HepG2 (cell line): ENCODE results near the gene UTF1. TPM values are rescaled to one million over a fixed set of nuclear protein-coding genes. Genes with fewer than 3 reads are reported as not detected.

ENCODE experiments used
- ATAC-seq: fragments of 200-7000 bp; cut with Tn5 transposase; 3 replicates; pipeline ENCODE4 v1.9.1; 2020; ENCODE audit warnings: mild to moderate bottlenecking, moderate library complexity
- BruUV-seq: library from RNA; stranded (reverse); fragments of 400-500 nt; replicated peaks from 2 replicates; lab custom pipeline; 2021; lab: Mats Ljungman, UMichigan
- CTCF ChIA-PET: fragments of 300-600 bp; formaldehyde crosslinking; extraction: SDS; loops from one replicate; lab custom pipeline; 2021; ENCODE audit warnings: low total read pairs, inconsistent platforms, low intra/inter-chr PET ratio; lab: Yijun Ruan, JAX
- POLR2A ChIA-PET: fragments of 350-600 bp; sonication (Branson Sonifier 250); formaldehyde crosslinking; loops from one replicate; lab custom pipeline; 2020; ENCODE audit warnings: antibody characterized with exemption, inconsistent platforms; lab: Yijun Ruan, JAX
- DNase-seq: peaks from one replicate; pipeline ENCODE4 v3.0.0-alpha.2; 2015; ENCODE audit warnings: low spot score
- FAIRE-seq: peaks from 3 replicates; lab custom pipeline; 2011; peaks lifted over from hg19 to GRCh38; lab: Jason Lieb, UNC
- H2AFZ ChIP-seq: one replicate; pipeline ENCODE4 v1.6.1; 2011; ENCODE audit warnings: low read length, inconsistent platforms
- H3K27ac ChIP-seq: fragments of 300-600 bp; 3 replicates; pipeline ENCODE4 v1.8.0; 2011; ENCODE audit warnings: mixed run types, mild to moderate bottlenecking, mixed read lengths, low read length, inconsistent platforms; ENCODE audit not compliant: insufficient read depth; ENCODE audit errors: extremely low read length
- H3K27me3 ChIP-seq, 2 experiments: fragments of 200-600 bp in 1 of 2; 2 replicates in 1 of 2; 3 replicates in 1 of 2; pipeline versions ENCODE4 v1.6.0 to v1.8.0; 2011; ENCODE audit warnings: low read length in 2 of 2, mild to moderate bottlenecking in 2 of 2, moderate library complexity in 2 of 2, inconsistent platforms in 1 of 2; ENCODE audit not compliant: insufficient read depth in 2 of 2, control insufficient read depth in 1 of 2
- H3K36me3 ChIP-seq, 2 experiments: fragments of 200-600 bp in 1 of 2; replicated peaks in 1 of 2; 2 replicates in 1 of 2; 3 replicates in 1 of 2; pipeline versions ENCODE4 v1.5.1 to v1.8.0; 2011; ENCODE audit warnings: low read length in 2 of 2, inconsistent platforms in 1 of 2; ENCODE audit not compliant: insufficient read depth in 2 of 2, control insufficient read depth in 1 of 2
- H3K4me1 ChIP-seq: 2 replicates; pipeline ENCODE4 v1.5.1; 2012; ENCODE audit warnings: low read length, inconsistent platforms; ENCODE audit not compliant: insufficient read depth
- H3K4me2 ChIP-seq: 2 replicates; pipeline ENCODE4 v1.6.0; 2011; ENCODE audit warnings: low read depth, low read length, inconsistent platforms
- H3K4me3 ChIP-seq, 3 experiments: fragments of 200-600 bp in 1 of 3; sonication (generic), shearing (Covaris generic) in 1 of 3; replicated peaks in 1 of 3; 2 replicates each; pipeline ENCODE4 v1.5.1; 2011 to 2016; ENCODE audit warnings: low read length in 3 of 3, inconsistent platforms in 2 of 3, low read depth in 2 of 3, mild to moderate bottlenecking in 2 of 3, control low read depth in 1 of 3, mixed read lengths in 1 of 3; ENCODE audit not compliant: insufficient read depth in 1 of 3
- H3K79me2 ChIP-seq: one replicate; pipeline ENCODE4 v1.6.1; 2011; ENCODE audit warnings: low read length, inconsistent platforms; ENCODE audit not compliant: insufficient read depth
- H3K9ac ChIP-seq: 2 replicates; pipeline ENCODE4 v1.6.0; 2011; ENCODE audit warnings: mild to moderate bottlenecking, low read depth, low read length, inconsistent platforms; ENCODE audit not compliant: insufficient read depth
- H3K9me3 ChIP-seq: 2 replicates; pipeline ENCODE4 v1.5.1; 2012; ENCODE audit warnings: mild to moderate bottlenecking, low read length
- H4K20me1 ChIP-seq: 2 replicates; pipeline ENCODE4 v1.6.0; 2011; ENCODE audit warnings: inconsistent platforms, mild to moderate bottlenecking, low read length, moderate library complexity; ENCODE audit not compliant: insufficient read depth
- ARID2 ChIP-seq: sonication (generic); formaldehyde crosslinking; IDR thresholded peaks from 2 replicates; pipeline ENCODE4 v1.8.1; 2022; ENCODE audit warnings: mild to moderate bottlenecking, missing genetic modification reagents, borderline replicate concordance
- ATF1 ChIP-seq: IDR thresholded peaks from 2 replicates; pipeline ENCODE4 v1.6.1; 2016; ENCODE audit warnings: mild to moderate bottlenecking, control low read depth
- GABPB1 ChIP-seq: IDR thresholded peaks from 2 replicates; pipeline ENCODE4 v1.6.1; 2016; ENCODE audit warnings: mild to moderate bottlenecking, missing genetic modification reagents, moderate library complexity, missing compliant biosample characterization
- KLF15 ChIP-seq: sonication (generic); formaldehyde crosslinking; IDR thresholded peaks from 2 replicates; pipeline ENCODE4 v1.8.1; 2023; ENCODE audit warnings: borderline replicate concordance, mild to moderate bottlenecking, inconsistent platforms, missing genetic modification reagents, mixed read lengths
- NFYB ChIP-seq: sonication (generic); formaldehyde crosslinking; IDR thresholded peaks from 2 replicates; pipeline ENCODE4 v1.4.0; 2020; ENCODE audit warnings: missing genetic modification reagents
- POLR2G ChIP-seq: fragments of 200-400 bp; formaldehyde crosslinking; IDR thresholded peaks from 2 replicates; pipeline ENCODE4 v1.6.1; 2018; ENCODE audit warnings: mild to moderate bottlenecking, low read depth, low read length, moderate library complexity
- RBFOX2 ChIP-seq: fragments of 200-400 bp; formaldehyde crosslinking; IDR thresholded peaks from 2 replicates; pipeline ENCODE4 v1.6.1; 2017; ENCODE audit warnings: low read depth, mild to moderate bottlenecking, low read length
- SNAPC4 ChIP-seq: sonication (generic); formaldehyde crosslinking; IDR thresholded peaks from 2 replicates; pipeline ENCODE4 v1.4.0; 2020; ENCODE audit warnings: mild to moderate bottlenecking, missing genetic modification reagents
- SP4 ChIP-seq: sonication (generic); formaldehyde crosslinking; IDR thresholded peaks from 2 replicates; pipeline ENCODE4 v1.8.1; 2023; ENCODE audit warnings: mild to moderate bottlenecking, missing genetic modification reagents
- YEATS4 ChIP-seq: sonication (generic); formaldehyde crosslinking; IDR thresholded peaks from 2 replicates; pipeline ENCODE4 v1.4.0; 2020; ENCODE audit warnings: missing genetic modification reagents, borderline replicate concordance
- ZFP41 ChIP-seq: sonication (generic); formaldehyde crosslinking; IDR thresholded peaks from 2 replicates; pipeline ENCODE4 v1.4.0; 2020; ENCODE audit warnings: mild to moderate bottlenecking, missing genetic modification reagents, borderline replicate concordance
- ZMAT3 ChIP-seq: sonication (generic); formaldehyde crosslinking; conservative IDR thresholded peaks from 2 replicates; pipeline ENCODE4 v1.7.0; 2021; ENCODE audit warnings: missing genetic modification reagents
- ZNF275 ChIP-seq: sonication (generic); formaldehyde crosslinking; IDR thresholded peaks from 2 replicates; pipeline ENCODE4 v1.8.0; 2022; ENCODE audit warnings: missing genetic modification reagents, mild to moderate bottlenecking, inconsistent platforms, borderline replicate concordance
- ZNF34 ChIP-seq: sonication (generic); formaldehyde crosslinking; IDR thresholded peaks from 2 replicates; pipeline ENCODE4 v1.4.0; 2020; ENCODE audit warnings: mild to moderate bottlenecking, missing genetic modification reagents, borderline replicate concordance
- ZNF441 ChIP-seq: sonication (generic); formaldehyde crosslinking; IDR thresholded peaks from 2 replicates; pipeline ENCODE4 v1.7.0; 2021; ENCODE audit warnings: missing genetic modification reagents, borderline replicate concordance
- ZNF737 ChIP-seq: sonication (generic); formaldehyde crosslinking; IDR thresholded peaks from 2 replicates; pipeline ENCODE4 v1.5.0; 2020; ENCODE audit warnings: missing genetic modification reagents, mild to moderate bottlenecking, borderline replicate concordance
- WGBS: methylation state at CpG from one replicate; pipeline ENCODE4 v1.1.6; 2017; ENCODE audit warnings: low lambda C conversion rate; 5-methylcytosine and 5-hydroxymethylcytosine counted together
- in situ Hi-C: cut with HindIII; loops from 2 replicates; pipeline ENCODE4 v1.10.0; 2017; ENCODE audit warnings: low pct_unique_long_range_greater_than_20kb; ENCODE audit not compliant: extremely low pct_ligation_motif_present
- intact Hi-C: fragments of 100-400 bp; cut with micrococcal nuclease; formaldehyde crosslinking; loops from one replicate; pipeline ENCODE4 v1.10.0; 2022; ENCODE audit not compliant: unreplicated experiment
- polyA plus RNA-seq, 8 experiments: library from polyadenylated mRNA; depleted of rRNA in 3 of 8; stranded (reverse) in 7 of 8; unstranded in 1 of 8; fragments of >200 nt; fragmentation: Illumina TruSeq in 4 of 8; extraction: Trizol in 4 of 8; gene quantifications; 2 replicates each; pipeline versions ENCODE4 v1.2.1 to v1.2.3, GENCODE V29; 2011 to 2016; ENCODE audit warnings: low read depth in 4 of 8, missing spikeins in 1 of 8, mixed read lengths in 1 of 8; ENCODE audit not compliant: insufficient read depth in 1 of 8
- total RNA-seq, 5 experiments: library from RNA; depleted of rRNA; stranded (reverse); fragments of >200 nt; fragmentation: Illumina TruSeq; extraction: Trizol; gene quantifications; 2 replicates each; pipeline ENCODE4 v1.2.3, GENCODE V29; 2016; ENCODE audit warnings: low read depth in 1 of 5

The UTF1 gene
- total and polyA plus RNA-seq, 2 of the 13 experiments (the other 11 are each of a cell fraction or from before 2014, with no cell fraction given), result not detected

GRCh38 chr10:133260895-133261725 is 31.1 kb downstream of the UTF1 start (continued):
- TF ChIP-seq ZNF34 (CRISPR knock-in tag), result no peak
- TF ChIP-seq RBFOX2, result peak; percentile 79
- no peak for TF ChIP-seq ATF1
- no peak for TF ChIP-seq ZNF441 (CRISPR knock-in tag)
- no peak for TF ChIP-seq SNAPC4 (CRISPR knock-in tag)
- TF ChIP-seq, all 625 proteins: peak for 8

- Histone ChIP-seq H3K4me2 (peak overlapping the region; percentile 23; the same call in 1 of the 2 replicates), H3K27me3 (peaks cover 9 to 49% of the 10 kb centered on the region in 2 experiments; a peak in 4 of 5 replicates), H3K4me1 (peaks cover 35% of the 10 kb centered on the region), H2AFZ (no peak overlapping the region), H3K79me2 (no peaks in the 10 kb centered on the region), H3K27ac (no peak overlapping the region), H3K36me3 (no peaks in the 10 kb centered on the region), H3K4me3 (peak overlapping the region; percentile 42 to 74 (median 62); a peak in 5 of 6 replicates), H3K9ac (peak overlapping the region; percentile 34; the same call in 1 of the 2 replicates), H4K20me1 (no peaks in the 10 kb centered on the region), H3K9me3 (no peaks in the 10 kb centered on the region)
- intact Hi-C loops, result no loop called here
- ATAC-seq (peak; percentile 17), FAIRE-seq (no peak), DNase-seq (no peak)
- POLR2A ChIA-PET, result no interaction called here
- in situ Hi-C loops, result no loop called here
- WGBS, result 29% methylated on average over 41 of the region's 79 CpGs
- BruUV-seq, result no TSS peak
- CTCF ChIA-PET, result no interaction called here
- no peak for TF ChIP-seq ARID2 (CRISPR knock-in tag)
- peak; percentile 35; the same call in 1 of the 2 replicates for TF ChIP-seq POLR2G
- TF ChIP-seq ZMAT3 (CRISPR knock-in tag), result no peak
- no peak for TF ChIP-seq NFYB
- 0 out of 2 replicates have a peak, but pooled peaks have one; percentile 28 for TF ChIP-seq YEATS4 (CRISPR knock-in tag)
- peak; percentile 48 for TF ChIP-seq GABPB1 (CRISPR knock-in tag)
- no peak for TF ChIP-seq ZFP41 (CRISPR knock-in tag)
- TF ChIP-seq ZNF737, result no peak
- TF ChIP-seq KLF15, result no peak
- TF ChIP-seq ZNF275, result no peak
- TF ChIP-seq SP4, result peak; percentile 48; the same call in 1 of the 2 replicates
Measured at GRCh38 chr10:133261726-133262325, 31.8 kb downstream of the UTF1 start.
